Measurements from ENCODE around the gene RBKS.

The RBKS gene

GRCh38 chr2:27828305-27828704 is 61.9 kb downstream of the RBKS start:
- DNase-seq, result peak; percentile 86

GRCh38 chr2:27824401-27824800 is 65.8 kb downstream of the RBKS start:
- DNase-seq, result no peak

GRCh38 chr2:27823569-27823968 is 66.6 kb downstream of the RBKS start:
- DNase-seq, result no peak

GRCh38 chr2:27823135-27823534 is 67.1 kb downstream of the RBKS start:
- no peak for DNase-seq

- no peak for DNase-seq
Observed at GRCh38 chr2:27822049-27822448, 68.1 kb downstream of the RBKS start.

- DNase-seq, result no peak
Observed at GRCh38 chr2:27815860-27816438, 74.2 kb downstream of the RBKS start.

GRCh38 chr2:27814758-27815157 is 75.4 kb downstream of the RBKS start:
- DNase-seq, result no peak

- DNase-seq, result no peak
Observed at GRCh38 chr2:27811768-27812167, 78.4 kb downstream of the RBKS start.

- DNase-seq, result no peak
Observed at GRCh38 chr2:27810455-27810854, 79.7 kb downstream of the RBKS start.

- DNase-seq, result no peak
Observed at GRCh38 chr2:27809761-27810241, 80.4 kb downstream of the RBKS start.

GRCh38 chr2:27808984-27809383 is 81.2 kb downstream of the RBKS start:
- no peak for DNase-seq

- no peak for DNase-seq
Observed at GRCh38 chr2:27808418-27808817, 81.8 kb downstream of the RBKS start.

GRCh38 chr2:27807476-27807875 is 82.7 kb downstream of the RBKS start:
- DNase-seq, result peak; percentile 17

- no peak for DNase-seq
Observed at GRCh38 chr2:27806311-27807059, 83.7 kb downstream of the RBKS start.

GRCh38 chr2:27805180-27805579 is 85.0 kb downstream of the RBKS start:
- no peak for DNase-seq

GRCh38 chr2:27804146-27804545 is 86.0 kb downstream of the RBKS start:
- DNase-seq, result no peak

GRCh38 chr2:27803046-27803445 is 87.1 kb downstream of the RBKS start:
- DNase-seq, result no peak

GRCh38 chr2:27802547-27802946 is 87.6 kb downstream of the RBKS start:
- no peak for DNase-seq

- no peak for DNase-seq
Observed at GRCh38 chr2:27800856-27801255, 89.3 kb downstream of the RBKS start.

GRCh38 chr2:27799646-27800010 is 90.6 kb downstream of the RBKS start:
- DNase-seq, result no peak

GRCh38 chr2:27798948-27799645 is 91.1 kb downstream of the RBKS start:
- DNase-seq, result no peak

GRCh38 chr2:27798486-27798885 is 91.7 kb downstream of the RBKS start:
- no peak for DNase-seq

- no peak for DNase-seq
Observed at GRCh38 chr2:27797841-27798240, 92.3 kb downstream of the RBKS start.
